GM19452 (cell line): ENCODE data around the gene HAUS5.
"Not testable (repeated sequence)": the region's sequence is repeated elsewhere in the genome, so short reads cannot be mapped to it uniquely, and the experiment has no call there.

Experiments
- ATAC-seq: cut with Tn5 transposase; IDR thresholded peaks from one replicate; pipeline ENCODE4 v1.9.1; 2021; ENCODE audit not compliant: unreplicated experiment

Gene HAUS5

DNA sequence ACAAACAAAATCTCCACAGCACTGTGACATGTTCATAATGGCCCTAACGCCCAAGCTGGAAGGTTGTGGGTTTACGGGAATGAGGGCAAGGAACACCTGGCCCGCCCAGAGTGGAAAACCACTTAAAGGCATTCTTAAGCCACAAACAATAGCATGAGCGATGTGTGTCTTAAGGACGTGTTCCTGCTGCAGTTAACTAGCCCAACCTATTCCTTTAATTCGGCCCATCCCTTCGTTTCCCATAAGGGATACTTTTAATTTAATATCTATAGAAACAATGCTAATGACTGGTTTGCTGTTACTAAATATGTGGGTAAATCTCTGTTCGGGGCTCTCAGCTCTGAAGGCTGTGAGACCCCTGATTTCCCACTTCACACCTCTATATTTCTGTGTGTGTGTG is 5.4 kb upstream of the HAUS5 start:
- ATAC-seq: not testable (repeated sequence)

- no peak for ATAC-seq
Observed at GRCh38 chr19:35607661-35608060, 4.9 kb upstream of the HAUS5 start.

GRCh38 chr19:35608251-35608650 is 4.3 kb upstream of the HAUS5 start:
- no peak for ATAC-seq

DNA sequence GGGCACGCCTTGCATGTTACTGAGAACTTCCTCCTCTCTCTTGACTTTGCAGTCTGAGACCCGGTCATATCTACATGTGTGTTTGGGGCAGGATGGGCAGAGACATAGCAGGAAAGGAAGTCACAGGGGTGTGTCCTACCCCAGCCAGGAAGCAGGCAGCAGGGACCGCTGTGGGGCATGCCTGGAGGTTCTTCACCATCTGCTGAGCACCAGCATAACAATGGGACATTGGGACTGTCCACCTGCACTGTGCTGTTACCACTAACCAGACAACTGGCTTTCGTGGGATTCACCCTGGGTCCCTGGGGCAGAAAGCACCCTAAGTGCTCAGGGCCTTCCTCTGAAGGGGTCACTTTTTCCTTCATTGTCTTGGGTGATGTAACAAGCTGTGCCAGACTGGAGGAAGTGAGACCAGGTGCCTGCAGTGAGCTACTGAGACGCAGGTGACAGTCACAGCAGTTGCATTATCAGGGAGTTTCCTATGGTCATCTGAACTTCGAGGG is 2.6 kb upstream of the HAUS5 start:
- no peak for ATAC-seq

GRCh38 chr19:35612224-35612558 is 344 bp upstream of the HAUS5 start:
- no peak for ATAC-seq

DNA sequence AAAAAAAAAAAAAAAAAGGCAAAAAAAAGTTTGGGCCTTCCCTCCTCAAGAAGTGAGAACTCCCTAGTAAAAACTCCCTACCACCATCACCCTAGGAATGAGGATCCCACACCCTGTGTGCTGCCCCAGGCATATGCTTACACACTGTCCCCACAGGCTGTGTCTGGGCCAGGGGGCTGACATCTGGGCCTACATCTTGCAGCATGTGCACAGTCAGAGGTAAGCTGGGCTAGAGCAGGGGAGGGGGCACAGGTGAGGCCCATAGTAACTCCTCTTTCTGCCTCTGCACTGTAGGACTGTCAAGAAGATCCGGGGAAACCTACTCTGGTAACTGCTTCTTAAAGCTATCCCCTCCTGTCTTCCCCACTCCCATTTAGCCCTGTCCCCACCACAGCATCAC is 1.0 kb downstream of the HAUS5 start:
- ATAC-seq: no peak

- no peak for ATAC-seq
Observed at GRCh38 chr19:35615036-35615435, 2.5 kb downstream of the HAUS5 start.

DNA sequence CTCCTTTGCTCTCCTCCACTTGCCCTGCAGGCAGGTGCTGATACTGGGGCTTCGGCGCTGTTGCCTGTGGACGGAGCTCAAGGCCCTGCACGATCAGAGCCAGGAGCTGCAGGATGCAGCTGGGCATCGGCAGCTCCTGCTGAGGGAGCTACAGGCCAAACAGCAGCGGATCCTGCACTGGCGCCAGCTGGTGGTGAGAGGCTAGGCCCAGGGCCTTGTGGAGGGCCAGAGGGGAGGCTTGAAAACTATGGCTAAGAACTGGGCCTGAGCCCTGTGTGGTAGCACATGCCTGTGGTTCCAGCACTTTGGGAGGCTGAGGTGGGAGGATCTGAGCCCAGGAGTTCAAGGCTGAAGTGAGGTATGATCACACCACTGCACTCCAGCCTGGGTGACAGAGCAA is 6.3 kb downstream of the HAUS5 start:
- ATAC-seq: no peak

- ATAC-seq: no peak
Observed at GRCh38 chr19:35619290-35619923, 6.9 kb downstream of the HAUS5 start.

- no peak for ATAC-seq
Observed at GRCh38 chr19:35620001-35620400, 7.5 kb downstream of the HAUS5 start.

GRCh38 chr19:35621708-35622107 is 9.2 kb downstream of the HAUS5 start:
- no peak for ATAC-seq

GRCh38 chr19:35622750-35623149 is 10.2 kb downstream of the HAUS5 start:
- ATAC-seq: no peak

GRCh38 chr19:35623327-35624010 is 10.9 kb downstream of the HAUS5 start:
- no peak for ATAC-seq

DNA sequence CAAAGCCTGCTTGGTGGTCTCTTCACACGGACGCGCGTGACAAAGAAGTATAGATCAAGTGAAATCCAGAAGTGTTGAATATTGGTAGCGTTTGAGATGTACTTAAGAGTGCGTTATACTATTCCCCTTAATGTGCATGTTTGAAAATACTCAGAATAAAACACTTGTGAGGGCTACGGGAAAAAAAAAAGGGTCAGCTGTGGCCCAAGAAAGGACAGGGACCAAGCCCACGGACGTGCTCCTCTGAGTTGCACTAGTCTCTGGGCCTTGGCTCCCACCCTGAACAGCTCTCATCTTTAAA is 15.7 kb downstream of the HAUS5 start:
- ATAC-seq: no peak

DNA sequence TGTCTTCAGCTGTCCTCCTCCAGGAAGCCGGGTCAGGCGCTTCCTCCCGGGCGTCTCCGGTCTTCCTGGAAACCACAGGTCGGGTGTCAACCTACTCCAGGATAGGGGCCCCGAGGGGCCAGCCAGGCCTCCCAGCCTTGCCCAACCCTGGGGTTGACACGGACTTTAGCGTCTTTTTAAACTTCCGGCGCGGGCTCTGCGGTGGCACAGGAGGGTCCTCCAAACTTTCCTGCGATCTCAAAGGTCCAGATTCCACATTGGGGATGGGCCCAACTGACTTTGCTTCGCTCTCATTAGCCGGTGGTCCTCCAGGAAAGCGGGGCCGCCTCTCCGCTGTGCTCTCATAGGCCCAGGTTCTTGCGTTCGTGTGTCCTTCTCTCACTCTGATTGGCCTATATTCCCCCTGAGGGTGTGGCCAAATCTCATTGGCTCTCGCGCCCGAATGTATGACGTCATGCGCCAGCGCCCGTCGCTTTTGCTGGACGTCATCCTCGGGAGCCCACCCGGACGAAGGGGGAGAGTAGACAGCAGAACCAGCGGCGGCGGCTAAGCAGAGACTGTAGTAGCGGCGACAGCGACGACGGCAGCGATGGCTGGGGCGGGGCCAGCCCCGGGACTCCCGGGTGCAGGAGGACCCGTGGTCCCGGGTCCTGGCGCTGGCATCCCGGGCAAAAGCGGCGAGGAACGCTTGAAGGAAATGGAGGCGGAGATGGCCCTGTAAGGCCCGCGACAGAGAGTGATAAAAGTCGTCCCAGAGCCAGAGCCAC is 16.2 kb downstream of the HAUS5 start, which contains the start of gene RBM42:
RBM42 (plus strand) TSS at position 472 of the 767 bp plus-strand sequence; CDS start at position 590, 118 bp downstream.
- ATAC-seq: peak; percentile 95

- ATAC-seq: peak; percentile 6
Observed at GRCh38 chr19:35629332-35629633, 16.7 kb downstream of the HAUS5 start.

- no peak for ATAC-seq
Observed at GRCh38 chr19:35633727-35634440, 21.3 kb downstream of the HAUS5 start.

GRCh38 chr19:35636651-35637050 is 24.1 kb downstream of the HAUS5 start:
- no peak for ATAC-seq

- no peak for ATAC-seq
Observed at GRCh38 chr19:35637165-35637564, 24.6 kb downstream of the HAUS5 start.

GRCh38 chr19:35639321-35639639 is 26.7 kb downstream of the HAUS5 start:
- no peak for ATAC-seq

DNA sequence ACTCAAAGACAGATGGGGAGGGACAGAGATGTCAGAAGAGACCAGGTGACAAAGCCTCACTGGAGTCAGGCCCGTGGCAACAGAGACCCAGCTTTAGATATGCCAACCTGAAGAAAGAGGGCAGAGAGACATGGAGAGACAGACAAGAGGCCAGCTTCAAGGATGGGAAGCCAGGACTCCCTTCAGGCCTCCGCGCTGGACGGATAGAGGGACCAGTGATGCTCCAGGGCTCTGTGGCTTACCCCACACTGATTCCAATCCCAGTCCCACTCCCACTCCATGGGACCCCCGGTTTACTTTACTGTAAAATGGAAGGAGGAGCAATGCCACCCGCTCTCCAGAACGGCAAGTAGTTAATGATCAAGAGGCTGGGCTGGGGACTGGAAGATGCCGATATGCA is 27.3 kb downstream of the HAUS5 start:
- ATAC-seq: no peak
